ENCODE results near the gene JARID2. TPM values are rescaled to one million over a fixed set of nuclear protein-coding genes. Genes with fewer than 3 reads are reported as not detected.
"Not testable (repeated sequence)": the region's sequence is repeated elsewhere in the genome, so short reads cannot be mapped to it uniquely, and the experiment has no call there.

JARID2 gene
- total and polyA plus RNA-seq, 4 donors = 3.8 to 14.8 (median 12.0) TPM

DNA sequence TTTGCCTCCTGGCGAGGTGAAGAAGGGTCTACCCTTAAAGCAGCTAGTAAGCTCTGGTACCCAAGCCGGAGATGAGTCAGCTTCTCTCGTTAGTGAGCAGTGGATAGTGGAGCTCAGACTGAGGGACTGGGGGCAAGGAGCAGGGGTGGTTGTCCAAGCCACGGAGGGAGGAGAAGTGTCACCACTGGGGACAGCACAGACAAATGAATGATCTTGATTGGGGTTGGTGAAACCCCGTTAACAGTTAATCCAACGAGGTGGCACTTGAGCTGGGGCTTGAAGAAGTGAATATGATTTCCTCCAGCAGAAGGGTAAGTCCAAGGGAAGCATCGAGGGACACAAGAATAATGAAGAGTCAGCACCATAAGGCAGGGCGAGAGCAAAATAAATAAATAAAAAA, 43.0 kb downstream of the JARID2 start:
- ATAC-seq (ENCODE audit: insufficient read depth, low FRiP score) (no peak), DNase-seq (no peak)
- H3K27me3 ChIP-seq (ENCODE audit: control insufficient read depth in 3 of 3, insufficient read depth in 3 of 3, low read length in 2 of 3) = no peaks in the 10 kb centered on the region
- 65 to 78% methylated on average over 8 of the region's 8 CpGs for WGBS, 2 donors
- no peaks in the 10 kb centered on the region for H3K36me3 ChIP-seq (ENCODE audit: control insufficient read depth in 4 of 4, insufficient read depth in 4 of 4, low read length in 4 of 4)
- H3K27ac ChIP-seq (ENCODE audit: low read depth in 1 of 2, low read length in 1 of 2) = no peak overlapping the region
- H3K4me3 ChIP-seq = no peak overlapping the region
- TF ChIP-seq, protein P1, sequence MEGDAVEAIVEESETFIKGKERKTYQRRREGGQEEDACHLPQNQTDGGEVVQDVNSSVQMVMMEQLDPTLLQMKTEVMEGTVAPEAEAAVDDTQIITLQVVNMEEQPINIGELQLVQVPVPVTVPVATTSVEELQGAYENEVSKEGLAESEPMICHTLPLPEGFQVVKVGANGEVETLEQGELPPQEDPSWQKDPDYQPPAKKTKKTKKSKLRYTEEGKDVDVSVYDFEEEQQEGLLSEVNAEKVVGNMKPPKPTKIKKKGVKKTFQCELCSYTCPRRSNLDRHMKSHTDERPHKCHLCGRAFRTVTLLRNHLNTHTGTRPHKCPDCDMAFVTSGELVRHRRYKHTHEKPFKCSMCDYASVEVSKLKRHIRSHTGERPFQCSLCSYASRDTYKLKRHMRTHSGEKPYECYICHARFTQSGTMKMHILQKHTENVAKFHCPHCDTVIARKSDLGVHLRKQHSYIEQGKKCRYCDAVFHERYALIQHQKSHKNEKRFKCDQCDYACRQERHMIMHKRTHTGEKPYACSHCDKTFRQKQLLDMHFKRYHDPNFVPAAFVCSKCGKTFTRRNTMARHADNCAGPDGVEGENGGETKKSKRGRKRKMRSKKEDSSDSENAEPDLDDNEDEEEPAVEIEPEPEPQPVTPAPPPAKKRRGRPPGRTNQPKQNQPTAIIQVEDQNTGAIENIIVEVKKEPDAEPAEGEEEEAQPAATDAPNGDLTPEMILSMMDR (IDR thresholded peaks at IDR 0.05; ENCODE audit: control extremely low read depth, extremely low read depth) = no peak
- H3K9me3 ChIP-seq (ENCODE audit: control insufficient read depth in 4 of 4, insufficient read depth in 3 of 4, low read length in 3 of 4) = peaks cover 0 to 3% (median 0%) of the 10 kb centered on the region in 4 donors
- no peak overlapping the region for H3K9ac ChIP-seq (ENCODE audit: insufficient read depth in 1 of 2, low read length in 2 of 2)
- peaks cover 0 to 13% (median 3%) of the 10 kb centered on the region in 5 donors for H3K4me1 ChIP-seq (ENCODE audit: control insufficient read depth in 5 of 5, insufficient read depth in 5 of 5, low read length in 5 of 5)

DNA sequence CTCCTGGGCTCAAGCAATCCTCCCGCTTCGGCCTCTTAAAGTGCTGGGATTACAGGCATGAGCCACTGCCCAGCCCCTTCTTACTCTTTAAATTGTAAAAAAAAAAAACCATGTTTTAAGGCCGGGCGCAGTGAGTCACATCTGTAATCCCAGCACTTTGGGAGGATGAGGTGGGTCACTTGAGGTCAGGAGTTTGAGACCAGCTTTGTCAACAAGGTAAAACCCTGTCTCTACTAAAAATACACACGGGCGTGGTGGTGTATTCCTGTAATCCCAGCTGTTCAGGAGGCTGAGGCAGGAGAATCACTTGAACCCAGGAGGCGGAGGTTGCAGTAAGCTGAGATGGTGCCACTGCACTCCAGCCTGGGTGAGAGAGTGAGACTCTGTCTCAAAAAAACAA, 43.6 kb downstream of the JARID2 start:
- DNase-seq; H3K27me3 ChIP-seq (ENCODE audit: control insufficient read depth in 3 of 3, insufficient read depth in 3 of 3, low read length in 2 of 3); ATAC-seq (ENCODE audit: insufficient read depth, low FRiP score); H3K36me3 ChIP-seq (ENCODE audit: control insufficient read depth in 4 of 4, insufficient read depth in 4 of 4, low read length in 4 of 4); H3K9ac ChIP-seq (ENCODE audit: insufficient read depth in 1 of 2, low read length in 2 of 2); H3K9me3 ChIP-seq (ENCODE audit: control insufficient read depth in 4 of 4, insufficient read depth in 3 of 4, low read length in 3 of 4); H3K4me3 ChIP-seq; H3K27ac ChIP-seq (ENCODE audit: low read depth in 1 of 2, low read length in 1 of 2): not testable (repeated sequence)
- H3K4me1 ChIP-seq (ENCODE audit: control insufficient read depth in 5 of 5, insufficient read depth in 5 of 5, low read length in 5 of 5) = peaks cover 0 to 12% (median 3%) of the 10 kb centered on the region in 5 donors
- WGBS, 2 donors = 84 to 88% methylated on average over 7 of the region's 7 CpGs

DNA sequence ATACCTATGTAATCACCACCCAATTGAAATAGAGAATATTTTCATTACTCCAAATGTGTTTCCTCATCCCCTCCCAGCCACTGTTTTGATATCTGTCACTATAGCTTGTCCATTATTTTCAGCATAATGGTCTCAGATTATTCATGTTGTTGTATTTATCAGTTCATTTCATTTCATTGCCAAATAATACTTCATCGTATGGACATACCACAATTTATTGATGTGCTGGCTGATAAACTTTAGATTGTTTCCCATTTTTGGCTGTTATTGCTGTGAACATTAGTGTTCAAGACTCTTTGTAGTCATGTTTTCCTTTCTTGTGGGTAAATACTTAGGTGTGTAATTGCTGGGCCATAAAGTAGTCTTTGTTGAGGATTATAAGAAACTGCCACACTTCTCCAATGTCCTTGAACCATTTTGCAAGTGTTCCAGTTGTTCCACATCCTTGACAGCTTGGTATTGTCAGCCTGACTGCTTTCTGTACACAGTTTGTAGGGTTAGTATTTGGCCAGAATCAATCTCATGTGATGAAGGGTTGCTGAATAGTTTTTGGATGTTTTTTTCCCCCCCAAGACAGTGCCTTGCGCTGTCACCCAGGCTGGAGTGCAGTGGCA, 44.3 kb downstream of the JARID2 start:
- TF ChIP-seq, protein P1 (IDR thresholded peaks at IDR 0.05; ENCODE audit: control extremely low read depth, extremely low read depth) = no peak
- H3K27ac ChIP-seq (ENCODE audit: low read depth in 1 of 2, low read length in 1 of 2) = no peak overlapping the region
- no peak overlapping the region for H3K4me3 ChIP-seq
- no peak overlapping the region for H3K9ac ChIP-seq (ENCODE audit: insufficient read depth in 1 of 2, low read length in 2 of 2)
- peaks cover 0 to 3% (median 0%) of the 10 kb centered on the region in 4 donors for H3K9me3 ChIP-seq (ENCODE audit: control insufficient read depth in 4 of 4, insufficient read depth in 3 of 4, low read length in 3 of 4)
- WGBS, 2 donors = 75 to 83% methylated on average over 2 of the region's 2 CpGs
- ATAC-seq (ENCODE audit: insufficient read depth, low FRiP score) (no peak), DNase-seq (peak in 2 of 3 donors; percentile 67 to 82)
- H3K4me1 ChIP-seq (ENCODE audit: control insufficient read depth in 5 of 5, insufficient read depth in 5 of 5, low read length in 5 of 5) = peaks cover 0 to 10% (median 3%) of the 10 kb centered on the region in 5 donors
- no peaks in the 10 kb centered on the region for H3K27me3 ChIP-seq (ENCODE audit: control insufficient read depth in 3 of 3, insufficient read depth in 3 of 3, low read length in 2 of 3)
- no peaks in the 10 kb centered on the region for H3K36me3 ChIP-seq (ENCODE audit: control insufficient read depth in 4 of 4, insufficient read depth in 4 of 4, low read length in 4 of 4)

DNA sequence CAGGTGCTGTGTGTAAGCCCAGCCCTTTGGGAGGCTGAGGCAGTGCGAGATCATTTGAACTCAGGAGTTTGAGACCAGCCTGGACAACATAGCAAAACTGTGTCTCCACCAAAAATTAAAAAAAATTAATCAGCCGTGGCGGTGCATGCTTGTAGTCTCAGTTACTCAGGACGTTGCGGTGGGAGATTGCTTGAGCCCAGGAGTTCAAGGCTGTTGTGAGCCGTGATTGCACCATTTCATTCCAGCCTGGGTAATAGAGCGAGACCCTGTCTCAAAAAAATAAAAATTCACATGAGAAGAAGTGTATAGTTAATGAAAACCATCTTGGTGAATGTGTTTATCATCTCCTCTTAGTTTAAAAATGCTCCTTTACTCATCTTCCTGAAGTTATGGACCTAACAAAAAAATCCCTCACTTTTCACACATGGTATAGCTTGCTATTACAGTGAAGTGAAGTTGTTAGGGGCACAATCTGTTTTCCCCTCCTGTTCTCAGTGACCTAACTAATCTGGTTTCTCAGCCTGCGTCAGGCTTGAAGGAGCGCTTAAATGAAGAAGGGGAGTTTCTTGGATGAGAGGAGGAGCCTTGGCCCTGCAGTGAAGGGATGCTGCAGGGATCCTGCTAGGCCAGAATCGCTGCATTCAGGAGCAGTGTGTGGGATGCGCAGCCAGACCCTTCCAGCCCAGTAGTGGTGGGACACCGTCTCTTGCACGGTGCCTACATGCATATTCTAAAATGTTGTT, 45.3 kb downstream of the JARID2 start:
- TF ChIP-seq, protein P1 (IDR thresholded peaks at IDR 0.05; ENCODE audit: control extremely low read depth, extremely low read depth) = no peak
- ATAC-seq (ENCODE audit: insufficient read depth, low FRiP score) = no peak
- H3K27me3 ChIP-seq (ENCODE audit: control insufficient read depth in 3 of 3, insufficient read depth in 3 of 3, low read length in 2 of 3) = no peaks in the 10 kb centered on the region
- DNase-seq = no peak
- H3K36me3 ChIP-seq (ENCODE audit: control insufficient read depth in 4 of 4, insufficient read depth in 4 of 4, low read length in 4 of 4) = no peaks in the 10 kb centered on the region
- WGBS, 2 donors = 78 to 87% methylated on average over 13 of the region's 13 CpGs
- no peak overlapping the region for H3K27ac ChIP-seq (ENCODE audit: low read depth in 1 of 2, low read length in 1 of 2)
- no peak overlapping the region for H3K4me3 ChIP-seq
- H3K4me1 ChIP-seq (ENCODE audit: control insufficient read depth in 5 of 5, insufficient read depth in 5 of 5, low read length in 5 of 5) = peaks cover 0 to 10% (median 7%) of the 10 kb centered on the region in 5 donors
- no peak overlapping the region for H3K9ac ChIP-seq (ENCODE audit: insufficient read depth in 1 of 2, low read length in 2 of 2)
- peaks cover 0 to 3% (median 0%) of the 10 kb centered on the region in 4 donors for H3K9me3 ChIP-seq (ENCODE audit: control insufficient read depth in 4 of 4, insufficient read depth in 3 of 4, low read length in 3 of 4)
